Umbilical cord (tissue), 2 donors: Measurements from ENCODE around the gene DNM1. TPM values are rescaled to one million over a fixed set of nuclear protein-coding genes. Genes with fewer than 3 reads are reported as not detected.
A peak's percentile ranks its signal among the peaks of the same experiment; 100 is the strongest.

Experiments
- DNase-seq: peaks from one replicate; pipeline ENCODE4 v3.0.0-alpha.2; 2015; ENCODE audit warnings: low spot score
- total RNA-seq: library from RNA; depleted of rRNA; stranded (reverse); fragments of >200 nt; gene quantifications from one replicate; pipeline ENCODE4 v1.2.3, GENCODE V29; 2014; ENCODE audit warnings: low replicate concordance; ENCODE audit not compliant: insufficient read depth

DNM1 gene
- 36.4 TPM for total RNA-seq

DNA sequence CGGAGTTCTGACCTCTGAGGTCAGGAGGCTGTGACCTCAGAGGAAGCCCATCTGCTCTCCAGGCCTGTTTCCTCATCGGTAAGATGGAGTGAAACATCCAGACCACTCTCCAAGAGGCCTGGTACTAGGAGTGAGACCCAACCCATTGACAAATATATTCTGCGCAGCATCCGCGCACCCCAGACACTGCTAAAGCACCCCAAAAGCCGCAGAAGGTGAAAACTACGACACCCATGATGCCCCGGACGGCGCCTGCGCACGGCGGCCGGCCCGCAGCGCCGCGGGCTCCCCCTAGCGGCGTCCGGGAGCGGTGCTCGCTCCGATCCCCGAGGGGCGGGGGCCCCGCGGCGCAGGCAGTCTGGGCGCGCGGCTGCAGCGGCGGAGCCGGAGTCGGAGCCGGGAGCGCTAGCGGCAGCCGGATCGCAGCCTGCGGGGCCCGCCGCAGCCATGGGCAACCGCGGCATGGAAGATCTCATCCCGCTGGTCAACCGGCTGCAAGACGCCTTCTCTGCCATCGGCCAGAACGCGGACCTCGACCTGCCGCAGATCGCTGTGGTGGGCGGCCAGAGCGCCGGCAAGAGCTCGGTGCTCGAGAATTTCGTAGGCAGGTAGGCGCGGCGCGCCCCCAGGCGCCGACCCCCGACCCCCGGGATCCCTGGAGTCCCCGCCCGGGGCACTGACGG is at the start of gene DNM1:
TSS of gene DNM1 (plus strand) at position 356 of the 683 bp plus-strand sequence. CDS start at position 448, 92 bp downstream.
- peak; percentile 68 for DNase-seq

DNA sequence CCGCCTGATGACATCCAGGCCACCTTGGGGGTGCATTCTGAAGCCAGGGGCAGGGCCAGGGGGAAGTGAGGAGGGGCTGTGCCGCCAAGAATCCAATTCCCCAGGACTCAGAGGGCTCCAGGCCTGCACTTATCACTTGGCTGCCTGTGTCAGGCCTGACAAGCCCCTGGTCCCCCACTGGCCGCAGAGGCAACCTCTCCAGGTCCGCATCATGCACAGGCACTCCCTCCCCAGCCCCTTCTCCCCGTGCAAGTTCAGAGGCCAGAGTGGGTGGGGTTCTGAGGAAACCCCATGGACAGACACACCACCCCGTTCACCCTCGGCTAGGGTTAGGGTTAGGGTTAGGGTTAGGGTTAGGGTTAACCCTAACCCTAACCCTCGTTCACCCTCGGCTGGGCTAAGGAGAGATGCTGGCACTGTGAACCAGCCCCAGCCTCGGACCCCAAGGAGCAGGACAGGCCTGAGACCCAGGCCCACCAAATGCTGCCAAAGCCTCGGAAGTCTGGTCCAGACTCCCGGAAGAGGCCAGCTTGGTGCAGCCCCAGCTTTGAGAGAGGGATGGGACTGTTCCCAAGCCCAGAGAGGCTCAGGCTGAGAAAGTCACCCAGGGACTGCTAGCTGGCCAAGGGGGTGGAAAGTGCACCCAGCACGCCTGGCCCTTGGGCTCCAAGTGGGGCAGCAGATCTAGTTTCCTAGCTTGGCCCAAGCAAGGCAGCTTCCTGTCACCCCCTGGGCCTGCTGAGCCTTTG is 49.1 kb upstream of the DNM1 start:
- DNase-seq = no peak

- DNase-seq = no peak
These were observed 47.3 kb upstream of the DNM1 start for GRCh38 chr9:128155736-128156500.

GRCh38 chr9:128159522-128159783 is 43.7 kb upstream of the DNM1 start:
- no peak for DNase-seq

DNA sequence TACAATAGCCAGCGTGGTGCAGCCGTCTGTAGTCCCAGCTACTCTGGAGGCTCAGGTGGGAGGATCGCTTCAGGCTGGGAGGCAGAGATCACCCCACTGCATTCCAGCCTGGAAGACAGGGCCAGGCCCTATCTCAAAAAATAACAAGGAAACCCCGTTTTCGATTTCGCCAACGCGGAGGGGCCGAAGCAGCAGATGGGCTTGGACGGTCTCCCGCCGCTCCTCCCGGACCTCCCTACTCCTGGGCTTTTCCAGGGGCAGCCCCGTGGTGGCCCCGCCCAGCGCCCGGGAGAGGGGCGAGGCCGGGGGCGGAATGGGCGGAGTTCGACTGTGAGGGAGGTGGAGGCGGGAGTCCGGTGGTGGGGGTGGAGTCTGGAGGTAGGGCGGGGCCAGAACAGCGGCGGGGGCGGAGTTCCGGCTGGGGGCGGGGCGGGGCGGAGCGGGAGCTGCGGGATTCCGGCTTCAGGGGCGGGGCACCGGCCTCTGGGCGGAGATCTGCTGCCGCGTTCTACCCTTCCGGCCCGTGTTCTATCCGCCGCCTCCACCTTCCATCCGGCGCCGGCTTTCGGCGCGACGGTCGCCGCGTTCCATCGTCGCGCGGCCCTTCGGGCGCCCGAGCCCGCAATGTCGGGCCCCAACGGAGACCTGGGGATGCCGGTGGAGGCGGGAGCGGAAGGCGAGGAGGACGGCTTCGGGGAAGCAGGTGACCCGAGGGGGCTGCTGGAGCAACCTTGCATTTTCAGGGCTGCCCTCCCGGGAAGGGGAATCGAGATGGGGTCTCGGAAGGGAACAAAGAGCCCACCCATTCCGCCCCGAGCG is 43.2 kb upstream of the DNM1 start, which contains the start of gene BBLN:
TSS of gene BBLN (plus strand) at position 482 of the 819 bp plus-strand sequence. CDS start at position 625, 143 bp downstream.
- peak; percentile 96 for DNase-seq

DNA sequence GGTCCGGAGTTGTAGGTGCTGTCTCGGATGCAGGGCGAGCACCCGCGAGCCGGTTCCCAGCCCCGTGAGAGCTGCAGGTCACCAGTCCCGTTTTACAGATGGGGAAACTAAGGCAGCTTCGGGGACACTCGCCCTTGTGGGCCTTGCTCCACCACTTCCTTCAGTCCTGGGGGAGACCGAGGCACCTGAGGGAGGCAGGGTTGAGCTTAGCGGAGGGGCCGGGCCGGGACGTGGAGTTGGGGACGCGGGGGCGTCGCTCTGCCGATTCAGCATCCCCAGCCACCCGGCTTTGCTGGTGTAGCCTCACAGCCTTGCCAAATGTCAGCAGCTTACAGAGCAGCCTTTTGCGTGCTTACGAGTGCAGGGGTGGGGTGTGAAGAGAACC is 42.6 kb upstream of the DNM1 start:
- peak; percentile 23 for DNase-seq

- DNase-seq = no peak
These were observed 41.8 kb upstream of the DNM1 start for GRCh38 chr9:128161215-128161902.

- DNase-seq = no peak
These were observed 40.8 kb upstream of the DNM1 start for GRCh38 chr9:128162215-128163026.

DNA sequence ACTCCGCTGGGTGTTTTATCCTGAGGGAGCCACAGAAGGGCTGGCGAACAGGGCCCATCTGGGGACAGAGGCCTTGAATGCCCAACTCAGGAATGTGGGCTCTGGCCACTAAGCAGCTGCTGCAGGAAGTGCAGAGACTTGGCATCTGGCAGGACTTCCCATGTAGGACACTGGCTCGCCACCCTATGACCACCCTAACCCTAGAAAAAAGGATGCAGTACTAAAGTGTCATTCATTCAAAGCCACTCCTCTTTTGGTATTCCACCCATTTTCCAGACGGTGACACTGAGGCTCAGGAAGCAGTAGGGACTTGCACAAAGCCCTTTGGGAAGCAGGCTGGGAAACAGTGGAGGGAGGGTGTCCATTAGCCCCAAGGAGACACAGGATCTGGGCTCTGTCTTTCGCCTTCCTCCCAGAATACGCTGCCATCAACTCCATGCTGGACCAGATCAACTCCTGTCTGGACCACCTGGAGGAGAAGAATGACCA is 40.1 kb upstream of the DNM1 start:
- DNase-seq = no peak

DNA sequence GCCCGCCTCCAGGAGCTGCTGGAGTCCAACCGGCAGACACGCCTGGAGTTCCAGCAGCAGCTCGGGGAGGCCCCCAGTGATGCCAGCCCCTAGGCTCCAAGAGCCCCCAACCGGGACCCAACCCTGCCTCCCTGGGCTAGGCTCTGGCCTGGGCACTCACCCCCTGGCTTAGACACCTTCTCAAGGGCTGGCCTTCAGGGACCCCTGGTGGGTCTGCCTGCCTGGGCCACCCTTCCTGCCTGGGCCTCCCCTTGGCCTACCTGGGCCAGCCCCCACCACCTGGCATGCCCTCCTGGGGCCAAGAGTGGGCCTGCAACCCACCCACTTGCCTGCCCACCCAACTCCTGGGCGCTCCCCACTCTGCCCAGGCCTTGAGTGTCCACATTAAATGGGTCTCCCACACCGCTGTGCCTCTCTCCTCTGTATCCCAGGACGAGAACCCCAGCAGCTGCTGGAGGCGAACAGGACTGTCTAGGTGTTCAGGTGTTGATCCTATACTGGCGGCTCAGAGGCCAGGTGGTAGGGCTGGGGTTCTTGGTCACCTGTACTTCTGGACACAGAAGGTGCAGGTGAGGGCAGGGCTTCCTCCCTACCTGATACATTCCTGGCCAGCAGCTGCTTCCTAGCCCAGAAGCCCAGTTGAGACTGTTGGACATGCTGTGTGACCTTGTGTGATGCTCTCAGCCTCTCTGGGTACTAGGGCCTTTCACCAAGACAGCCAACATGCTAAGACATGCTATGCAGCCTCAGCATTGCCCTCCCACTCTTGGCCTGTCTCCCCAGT is 39.5 kb upstream of the DNM1 start:
- no peak for DNase-seq

- DNase-seq = no peak
These were observed 38.8 kb upstream of the DNM1 start for GRCh38 chr9:128164307-128164885.

DNA sequence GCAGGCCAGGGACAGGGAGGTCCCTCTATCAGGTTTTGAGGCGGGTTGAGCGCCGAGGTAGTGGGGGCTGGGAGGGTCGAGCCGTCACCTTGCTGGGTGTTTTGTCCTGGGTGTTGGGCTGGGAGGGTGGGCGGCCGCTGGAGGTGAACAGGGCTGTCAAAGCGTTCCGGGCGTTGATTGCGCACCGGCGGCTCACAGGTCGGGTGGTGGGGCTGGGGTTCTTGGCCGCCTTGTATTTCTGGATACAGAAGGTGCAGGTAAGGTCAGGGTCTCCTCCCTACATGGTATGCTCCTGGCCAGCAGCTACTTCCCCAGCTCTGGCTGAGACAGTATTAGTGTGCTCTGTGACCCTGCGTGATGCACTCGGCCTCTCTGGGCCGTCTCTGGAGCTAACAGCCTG is 37.0 kb upstream of the DNM1 start:
- no peak for DNase-seq

GRCh38 chr9:128167209-128167608 is 36.0 kb upstream of the DNM1 start:
- DNase-seq = no peak

GRCh38 chr9:128168731-128169308 is 34.4 kb upstream of the DNM1 start:
- DNase-seq = no peak

- DNase-seq = no peak
These were observed 33.7 kb upstream of the DNM1 start for GRCh38 chr9:128169492-128169891.

DNA sequence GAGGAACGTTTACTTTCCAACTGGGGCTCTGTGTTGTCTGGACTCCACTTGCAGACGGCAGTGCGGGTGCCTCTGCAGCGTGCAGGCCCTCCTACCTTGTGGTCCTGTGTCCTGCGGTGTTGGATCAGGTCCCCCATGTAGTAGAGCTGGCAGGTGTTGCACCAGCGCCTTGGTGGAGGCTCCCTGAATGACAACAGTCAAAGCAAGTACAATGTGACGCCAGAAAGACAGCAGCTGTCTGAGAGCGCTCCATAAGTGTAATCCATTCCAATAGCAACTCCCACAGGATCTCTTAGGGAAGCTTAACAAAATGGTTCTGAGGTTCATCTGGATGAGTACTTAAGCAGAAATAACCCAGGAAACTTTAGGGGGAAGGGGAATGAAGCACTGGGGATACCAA is 33.3 kb upstream of the DNM1 start:
- no peak for DNase-seq

GRCh38 chr9:128174062-128174461 is 29.1 kb upstream of the DNM1 start:
- no peak for DNase-seq

- DNase-seq = no peak
These were observed 28.0 kb upstream of the DNM1 start for GRCh38 chr9:128175102-128175563.
